GM19468 (cell line): Measurements from ENCODE around the gene RELN.

Experiments used
- ATAC-seq: cut with Tn5 transposase; IDR thresholded peaks from one replicate; pipeline ENCODE4 v1.9.1; 2021; ENCODE audit warnings: mild to moderate bottlenecking, moderate library complexity, moderate number of reproducible peaks; ENCODE audit not compliant: unreplicated experiment; ENCODE audit errors: extremely low read depth

The RELN gene

GRCh38 chr7:103447073-103447960, 542.1 kb downstream of the RELN start:
- ATAC-seq = peak; percentile 62

- no peak for ATAC-seq
Measured at GRCh38 chr7:103446049-103446520, 543.4 kb downstream of the RELN start, which contains the start of gene SLC26A5. TSS of gene SLC26A5 (minus strand) at chr7:103446207. CDS start at chr7:103421514, 24,693 bp downstream.

GRCh38 chr7:103445228-103446048, 544.0 kb downstream of the RELN start:
- no peak for ATAC-seq

- ATAC-seq = no peak
Measured at GRCh38 chr7:103439661-103440060, 549.8 kb downstream of the RELN start.

- ATAC-seq = no peak
Measured at GRCh38 chr7:103437623-103438022, 551.8 kb downstream of the RELN start.

GRCh38 chr7:103432712-103433111, 556.7 kb downstream of the RELN start:
- ATAC-seq = no peak

GRCh38 chr7:103425177-103425576, 564.3 kb downstream of the RELN start:
- ATAC-seq = no peak

- no peak for ATAC-seq
Measured at GRCh38 chr7:103423467-103424179, 565.8 kb downstream of the RELN start.
